ENCODE data around the gene EPHA10. TPM values are rescaled to one million over a fixed set of nuclear protein-coding genes. Genes with fewer than 3 reads are reported as not detected.
"Not testable (repeated sequence)": the region's sequence is repeated elsewhere in the genome, so short reads cannot be mapped to it uniquely, and the experiment has no call there.

Gene EPHA10
- total RNA-seq, 1 donor from 2014 or later, result not detected

- no peak overlapping the region for H3K27ac Mint-ChIP-seq (ENCODE audit: unreplicated experiment)
- Histone ChIP-seq H3K4me3 (ENCODE audit: insufficient read depth, low read depth, low read length) (no peak overlapping the region), H3K4me2 (ENCODE audit: low read length) (no peak overlapping the region), H3K9ac (ENCODE audit: low read length) (no peak overlapping the region), H3K4me1 (ENCODE audit: insufficient read depth, low read length) (no peaks in the 10 kb centered on the region), H3K79me2 (ENCODE audit: insufficient read depth, low read length) (no peaks in the 10 kb centered on the region), H3K9me3 (ENCODE audit: insufficient read depth, low read depth, low read length) (peaks cover 4% of the 10 kb centered on the region), H4K20me1 (ENCODE audit: insufficient read depth, low read length) (no peaks in the 10 kb centered on the region), H2AFZ (ENCODE audit: low read depth, low read length) (no peak overlapping the region), H3K27ac (ENCODE audit: low read depth, low read length) (no peak overlapping the region), H3K27me3 (ENCODE audit: insufficient read depth, low read length) (peaks cover 10% of the 10 kb centered on the region), H3K36me3 (ENCODE audit: insufficient read depth, low read length) (no peaks in the 10 kb centered on the region)
- FAIRE-seq (no peak), DNase-seq (ENCODE audit: low read depth) (no peak)
- H3K36me3 Mint-ChIP-seq (ENCODE audit: low read depth, unreplicated experiment), result no peaks in the 10 kb centered on the region
- H3K4me1 Mint-ChIP-seq (ENCODE audit: low read depth, unreplicated experiment), result no peaks in the 10 kb centered on the region
- TF ChIP-seq CTCF (IDR thresholded peaks at IDR 0.05; ENCODE audit: insufficient read depth, low read depth, low read length) (no peak), EZH2 (IDR thresholded peaks at IDR 0.05; ENCODE audit: insufficient read depth, low read length) (no peak)
- peaks cover 2% of the 10 kb centered on the region for H3K9me3 Mint-ChIP-seq (ENCODE audit: unreplicated experiment)
- peaks cover 57% of the 10 kb centered on the region for H3K27me3 Mint-ChIP-seq (ENCODE audit: low read depth, unreplicated experiment)
- no peak overlapping the region for H3K4me3 Mint-ChIP-seq (ENCODE audit: unreplicated experiment)
Measured at GRCh38 chr1:37778654-37779053, 13.7 kb upstream of the EPHA10 start.

GRCh38 chr1:37776946-37777516 is 12.1 kb upstream of the EPHA10 start:
- Mint-ChIP-seq H3K9me3 (ENCODE audit: unreplicated experiment) (peaks cover 8% of the 10 kb centered on the region), H3K4me3 (ENCODE audit: unreplicated experiment) (no peak overlapping the region), H3K36me3 (ENCODE audit: low read depth, unreplicated experiment) (no peaks in the 10 kb centered on the region), H3K27me3 (ENCODE audit: low read depth, unreplicated experiment) (peaks cover 61% of the 10 kb centered on the region), H3K27ac (ENCODE audit: unreplicated experiment) (no peak overlapping the region), H3K4me1 (ENCODE audit: low read depth, unreplicated experiment) (no peaks in the 10 kb centered on the region)
- Histone ChIP-seq H2AFZ (ENCODE audit: low read depth, low read length) (no peak overlapping the region), H3K79me2 (ENCODE audit: insufficient read depth, low read length) (no peaks in the 10 kb centered on the region), H3K9me3 (ENCODE audit: insufficient read depth, low read depth, low read length) (peaks cover 4% of the 10 kb centered on the region), H3K9ac (ENCODE audit: low read length) (no peak overlapping the region), H3K27ac (ENCODE audit: low read depth, low read length) (no peak overlapping the region), H3K27me3 (ENCODE audit: insufficient read depth, low read length) (peaks cover 10% of the 10 kb centered on the region), H3K36me3 (ENCODE audit: insufficient read depth, low read length) (no peaks in the 10 kb centered on the region), H3K4me1 (ENCODE audit: insufficient read depth, low read length) (no peaks in the 10 kb centered on the region), H3K4me2 (ENCODE audit: low read length) (no peak overlapping the region), H4K20me1 (ENCODE audit: insufficient read depth, low read length) (no peaks in the 10 kb centered on the region), H3K4me3 (ENCODE audit: insufficient read depth, low read depth, low read length) (no peak overlapping the region)
- FAIRE-seq (no peak), DNase-seq (ENCODE audit: low read depth) (no peak)
- no peak for TF ChIP-seq EZH2 (IDR thresholded peaks at IDR 0.05; ENCODE audit: insufficient read depth, low read length)
- TF ChIP-seq CTCF (IDR thresholded peaks at IDR 0.05; ENCODE audit: insufficient read depth, low read depth, low read length), result no peak

- not testable (repeated sequence) for H4K20me1 ChIP-seq (ENCODE audit: insufficient read depth, low read length); H3K9ac ChIP-seq (ENCODE audit: low read length); H3K27ac ChIP-seq (ENCODE audit: low read depth, low read length); H3K4me1 ChIP-seq (ENCODE audit: insufficient read depth, low read length); H2AFZ ChIP-seq (ENCODE audit: low read depth, low read length); H3K4me1 Mint-ChIP-seq (ENCODE audit: low read depth, unreplicated experiment); H3K4me3 ChIP-seq (ENCODE audit: insufficient read depth, low read depth, low read length); H3K9me3 ChIP-seq (ENCODE audit: insufficient read depth, low read depth, low read length); FAIRE-seq; H3K36me3 Mint-ChIP-seq (ENCODE audit: low read depth, unreplicated experiment); H3K79me2 ChIP-seq (ENCODE audit: insufficient read depth, low read length); H3K27ac Mint-ChIP-seq (ENCODE audit: unreplicated experiment); H3K4me2 ChIP-seq (ENCODE audit: low read length); H3K9me3 Mint-ChIP-seq (ENCODE audit: unreplicated experiment); DNase-seq (ENCODE audit: low read depth); H3K4me3 Mint-ChIP-seq (ENCODE audit: unreplicated experiment); H3K36me3 ChIP-seq (ENCODE audit: insufficient read depth, low read length)
- peaks cover 61% of the 10 kb centered on the region for H3K27me3 Mint-ChIP-seq (ENCODE audit: low read depth, unreplicated experiment)
- H3K27me3 ChIP-seq (ENCODE audit: insufficient read depth, low read length), result peaks cover 26% of the 10 kb centered on the region
Measured at GRCh38 chr1:37771440-37771839, 6.5 kb upstream of the EPHA10 start.
